Measurements from ENCODE around the gene TMC2.

The TMC2 gene

DNA sequence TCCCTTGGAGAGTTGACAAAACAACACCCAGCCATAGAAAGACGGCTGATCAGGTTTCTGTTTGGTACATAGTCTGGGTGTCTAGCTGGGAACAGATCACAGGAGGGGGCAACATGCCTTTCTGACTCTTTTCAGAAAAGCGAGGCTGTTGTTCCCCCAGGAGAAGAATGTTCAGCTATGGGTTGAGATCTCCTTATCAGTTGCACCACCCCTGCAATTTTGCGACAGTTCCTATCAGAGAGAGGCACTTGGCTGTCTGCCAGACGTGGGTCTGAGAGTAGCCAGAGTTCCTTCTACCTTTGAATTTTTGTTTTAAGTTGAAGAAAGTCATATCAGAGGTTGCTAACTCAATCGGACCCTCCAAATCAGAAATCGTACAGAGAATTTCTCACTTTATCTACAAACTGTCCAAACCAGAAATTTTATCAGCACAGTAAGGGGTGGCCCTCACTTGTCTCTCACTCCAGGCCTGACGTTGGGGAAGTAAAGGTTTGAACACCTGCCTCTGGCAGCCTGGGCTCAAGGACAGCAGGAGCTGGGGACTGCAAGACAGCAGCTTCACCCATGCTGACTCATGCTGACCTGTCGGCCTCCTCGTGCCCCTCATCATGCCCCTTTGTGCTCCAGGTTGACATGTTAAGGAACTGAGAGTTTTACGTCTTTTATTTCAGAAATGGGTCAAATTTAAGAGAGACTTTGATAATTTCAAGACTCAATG is 42.3 kb downstream of the TMC2 start:
- no peak for DNase-seq (ENCODE audit: low read depth, low spot score)

- peak; percentile 63 for DNase-seq (ENCODE audit: low read depth, low spot score)
Measured at GRCh38 chr20:2585811-2586210, 49.4 kb downstream of the TMC2 start.

DNA sequence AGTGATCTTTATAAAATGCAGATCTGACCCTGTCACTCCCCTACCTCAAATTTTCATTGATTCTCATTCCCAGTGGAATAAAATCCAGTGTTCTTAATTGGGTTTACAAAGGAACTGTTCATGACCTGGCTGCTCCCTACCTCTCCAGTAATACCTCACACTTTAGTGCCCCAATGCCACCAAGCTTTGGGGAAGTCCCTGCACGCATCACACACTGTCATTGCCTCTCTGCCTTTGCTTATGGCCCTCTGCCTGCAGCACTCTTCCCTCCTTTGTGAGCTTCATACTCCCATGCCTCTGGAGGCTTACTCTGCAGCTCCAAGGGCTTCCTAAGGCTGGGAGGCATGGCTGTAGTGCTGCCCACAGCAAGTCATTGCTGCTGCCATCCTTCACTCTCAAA is 57.4 kb downstream of the TMC2 start:
- DNase-seq (ENCODE audit: low read depth, low spot score): no peak

- no peak for DNase-seq (ENCODE audit: low read depth, low spot score)
Measured at GRCh38 chr20:2595076-2595475, 58.7 kb downstream of the TMC2 start.

DNA sequence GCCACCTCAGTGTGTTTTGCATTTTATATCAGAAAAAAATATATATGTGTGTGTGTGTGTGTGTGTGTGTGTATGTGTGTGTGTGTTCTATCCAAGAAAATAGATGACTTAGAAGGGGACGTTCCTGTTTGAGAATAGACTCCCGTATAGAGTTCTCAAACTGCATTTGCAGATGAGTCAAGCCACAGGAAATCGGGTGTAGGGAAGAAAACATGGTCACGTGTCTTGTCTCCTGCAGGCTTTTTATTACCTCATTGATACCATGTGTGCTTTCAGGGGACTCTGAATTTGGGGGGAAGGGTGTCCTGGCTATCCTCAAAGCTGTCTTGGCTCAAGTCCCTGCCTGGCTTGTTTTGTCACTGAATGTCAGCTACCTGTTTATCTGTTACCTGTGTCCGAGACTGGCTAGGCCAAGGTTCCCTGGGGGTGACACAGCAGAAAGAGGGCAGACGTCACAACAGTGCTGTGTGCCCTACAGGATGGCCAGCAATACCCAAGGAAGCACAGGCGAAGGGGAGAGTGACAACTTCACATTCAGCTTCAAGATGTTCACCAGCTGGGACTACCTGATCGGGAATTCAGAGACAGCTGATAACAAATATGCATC is 60.4 kb downstream of the TMC2 start:
- no peak for DNase-seq (ENCODE audit: low read depth, low spot score)

DNA sequence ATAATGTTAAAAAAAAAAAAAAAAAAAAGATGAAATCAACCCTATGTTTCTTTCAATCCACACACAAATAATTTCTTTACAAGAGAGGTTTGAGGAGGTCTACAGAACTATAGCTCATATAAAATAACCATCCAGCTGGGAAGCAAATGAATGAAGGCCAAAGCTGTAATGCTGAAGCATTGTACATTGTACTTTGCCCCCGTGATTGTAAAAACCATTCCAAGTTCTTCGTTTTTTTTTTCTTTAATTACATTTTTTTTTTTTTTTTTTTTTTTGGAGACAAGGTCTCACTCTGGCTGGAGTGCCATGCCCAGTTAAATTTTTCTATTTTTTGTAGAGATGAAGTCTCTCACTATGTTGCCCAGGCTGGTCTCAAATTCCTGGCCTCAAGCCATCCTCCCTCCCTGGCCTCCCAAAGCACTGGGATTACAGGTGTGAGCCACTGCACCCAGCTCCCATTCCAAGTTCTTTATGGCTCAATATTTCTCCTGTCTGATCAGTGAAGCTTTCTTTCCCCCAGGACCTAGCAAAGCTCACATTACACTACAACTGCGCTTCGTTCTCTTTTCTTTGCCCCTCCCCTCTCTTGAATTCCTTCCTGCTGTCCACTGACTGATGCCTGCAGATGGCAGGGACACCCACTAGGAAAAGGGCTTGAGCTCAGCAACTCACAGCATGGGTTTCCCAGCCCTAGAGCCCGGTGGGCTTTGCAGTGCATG is 63.1 kb downstream of the TMC2 start:
- DNase-seq (ENCODE audit: low read depth, low spot score): no peak

GRCh38 chr20:2602046-2602735 is 65.8 kb downstream of the TMC2 start:
- peak; percentile 39 for DNase-seq (ENCODE audit: low read depth, low spot score)

GRCh38 chr20:2602746-2603145 is 66.4 kb downstream of the TMC2 start:
- no peak for DNase-seq (ENCODE audit: low read depth, low spot score)

DNA sequence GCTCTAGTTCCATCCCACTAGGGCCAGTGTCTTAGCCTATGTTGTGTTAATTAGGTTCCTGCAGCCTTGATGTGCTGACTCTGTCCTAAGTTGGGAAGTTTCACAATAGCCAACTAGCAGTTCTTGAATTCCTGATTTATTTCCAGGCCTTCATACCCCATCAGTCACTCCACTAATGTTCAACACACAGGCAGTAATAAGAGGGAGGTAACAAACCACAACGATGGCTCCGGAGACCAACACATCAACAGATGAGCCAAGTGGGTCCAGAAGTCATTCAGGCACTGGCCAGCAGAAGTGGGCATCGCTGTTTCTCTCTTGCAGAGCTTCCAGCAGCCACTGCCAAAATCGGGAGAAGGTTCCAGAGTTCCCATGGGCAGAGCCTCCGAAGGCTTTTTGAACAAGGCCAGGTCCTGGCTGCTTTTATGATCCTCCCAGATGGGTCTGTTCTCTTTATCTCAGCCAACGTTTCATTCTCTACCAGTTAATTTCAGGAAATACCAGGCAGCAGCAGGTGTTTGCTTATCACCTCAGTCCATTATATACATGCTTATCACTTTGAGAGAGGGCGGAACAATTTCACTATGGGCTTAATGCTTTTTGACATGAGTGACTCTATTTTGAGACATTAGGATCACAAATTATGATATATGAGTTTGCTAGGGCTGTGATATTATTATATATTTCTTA is 67.6 kb downstream of the TMC2 start:
- DNase-seq (ENCODE audit: low read depth, low spot score): peak; percentile 11

DNA sequence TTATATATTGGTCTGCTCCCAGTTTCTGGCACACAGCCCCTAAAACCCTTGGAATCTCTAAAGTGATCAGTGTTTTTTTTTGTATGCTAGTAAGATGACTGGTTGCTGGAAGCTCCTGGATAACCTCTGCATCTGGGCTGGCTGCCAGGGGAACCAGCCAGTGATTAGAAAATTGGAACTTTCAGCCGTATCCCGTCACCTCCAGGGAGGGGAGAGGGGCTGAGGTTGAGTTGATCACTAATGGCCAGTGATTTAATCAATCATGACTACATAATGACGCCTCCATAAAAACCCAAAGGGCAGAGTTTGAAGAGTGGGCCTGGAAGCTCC is 68.1 kb downstream of the TMC2 start:
- no peak for DNase-seq (ENCODE audit: low read depth, low spot score)

DNA sequence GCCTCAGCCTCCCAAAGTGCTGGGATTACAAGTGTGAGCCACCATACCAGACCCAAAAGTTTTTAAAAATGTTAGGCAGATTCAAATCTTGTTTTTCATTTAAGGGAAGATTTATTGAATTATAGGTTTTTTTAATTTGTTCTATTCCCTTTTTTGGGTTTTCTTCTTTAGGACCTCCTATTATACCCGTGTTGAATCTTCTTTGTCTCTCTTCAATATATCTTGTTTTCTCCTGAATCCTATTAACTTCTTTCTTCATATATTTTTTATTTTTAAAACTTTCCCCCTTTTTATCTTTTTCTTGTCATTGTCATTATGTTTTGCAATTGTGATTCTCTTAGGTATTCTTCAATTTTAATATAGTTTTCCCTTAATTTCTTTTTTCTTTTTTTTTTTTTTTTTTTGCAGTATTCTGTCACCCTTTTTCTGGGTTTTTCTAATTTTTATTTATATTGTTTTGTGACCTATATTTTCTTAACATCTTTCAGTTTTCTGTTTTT is 70.2 kb downstream of the TMC2 start:
- no peak for DNase-seq (ENCODE audit: low read depth, low spot score)

- DNase-seq (ENCODE audit: low read depth, low spot score): no peak
Measured at GRCh38 chr20:2610326-2610725, 74.0 kb downstream of the TMC2 start.

- DNase-seq (ENCODE audit: low read depth, low spot score): no peak
Measured at GRCh38 chr20:2610941-2611720, 74.8 kb downstream of the TMC2 start.

DNA sequence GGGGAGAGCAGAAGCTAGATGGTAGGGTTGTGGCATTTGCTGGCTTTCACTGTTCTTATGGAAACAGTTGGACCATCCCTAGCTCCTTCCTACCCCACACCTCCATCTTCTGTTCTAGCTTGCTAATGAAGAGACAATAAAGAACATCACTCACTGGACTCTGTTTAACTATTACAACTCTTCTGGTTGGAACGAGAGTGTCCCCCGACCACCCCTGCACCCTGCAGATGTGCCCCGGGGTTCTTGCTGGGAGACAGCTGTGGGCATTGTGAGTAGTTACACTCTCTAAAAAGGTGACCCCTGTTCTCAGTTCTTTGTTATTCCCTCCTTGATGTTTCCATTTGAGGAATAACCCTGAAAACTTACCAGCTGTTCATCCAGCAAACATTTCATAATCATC is 75.7 kb downstream of the TMC2 start:
- no peak for DNase-seq (ENCODE audit: low read depth, low spot score)

GRCh38 chr20:2616634-2617033 is 80.3 kb downstream of the TMC2 start:
- peak; percentile 33 for DNase-seq (ENCODE audit: low read depth, low spot score)

DNA sequence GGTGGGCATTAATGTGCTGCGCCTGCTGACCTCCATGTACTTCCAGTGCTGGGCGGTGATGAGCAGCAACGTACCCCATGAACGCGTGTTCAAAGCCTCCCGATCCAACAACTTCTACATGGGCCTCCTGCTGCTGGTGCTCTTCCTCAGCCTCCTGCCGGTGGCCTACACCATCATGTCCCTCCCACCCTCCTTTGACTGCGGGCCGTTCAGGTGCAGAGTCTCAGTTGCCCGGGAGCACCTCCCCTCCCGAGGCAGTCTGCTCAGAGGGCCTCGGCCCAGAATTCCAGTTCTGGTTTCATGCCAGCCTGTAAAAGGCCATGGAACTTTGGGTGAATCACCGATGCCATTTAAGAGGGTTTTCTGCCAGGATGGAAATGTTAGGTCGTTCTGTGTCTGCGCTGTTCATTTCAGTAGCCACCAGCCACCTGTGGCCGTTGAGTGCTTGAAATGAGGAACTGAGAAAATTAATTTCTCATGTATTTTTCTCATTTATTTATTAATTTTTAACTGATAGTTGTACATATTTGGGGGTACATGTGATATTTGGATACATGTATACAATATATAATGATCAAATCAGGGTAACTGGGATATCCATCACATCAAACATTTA is 80.8 kb downstream of the TMC2 start:
- DNase-seq (ENCODE audit: low read depth, low spot score): no peak

DNA sequence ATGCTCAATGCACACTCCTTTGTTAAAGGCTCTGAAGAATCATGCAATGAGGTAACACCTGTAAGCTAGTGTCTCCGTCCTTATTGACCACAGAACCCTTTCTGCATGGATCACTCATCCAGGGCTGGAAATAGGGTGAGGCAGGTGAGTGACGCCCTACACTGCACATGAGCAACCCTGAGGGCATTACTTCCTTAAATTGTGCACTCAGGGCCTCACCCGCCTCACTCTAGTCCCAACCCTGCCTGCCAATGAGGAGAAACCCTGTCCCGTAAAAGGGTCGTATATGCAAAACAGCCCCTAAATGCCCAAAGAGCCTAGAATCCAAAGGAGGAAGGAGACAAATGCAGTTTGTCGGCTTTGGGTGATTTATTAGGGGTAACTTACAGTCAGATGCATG is 82.4 kb downstream of the TMC2 start:
- DNase-seq (ENCODE audit: low read depth, low spot score): no peak

DNA sequence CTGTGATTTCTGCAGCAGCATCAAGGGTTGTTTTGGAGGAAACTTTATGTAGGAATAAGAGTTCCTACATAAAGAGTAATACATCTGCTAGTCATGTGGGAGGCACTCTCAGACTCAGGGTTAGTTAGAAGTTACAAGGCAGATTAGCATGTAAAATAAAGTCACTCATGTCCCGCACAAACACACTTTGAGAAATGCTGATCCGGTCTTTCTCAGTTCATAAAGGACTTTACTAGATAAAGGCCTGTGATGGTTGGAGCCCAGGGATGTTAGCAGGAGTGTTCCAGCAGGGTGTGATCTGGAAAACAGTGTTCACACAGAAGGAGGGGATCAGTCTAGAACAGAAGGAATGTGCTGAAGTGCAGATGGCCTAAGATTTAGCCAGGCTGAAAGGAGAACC is 83.0 kb downstream of the TMC2 start:
- DNase-seq (ENCODE audit: low read depth, low spot score): no peak

DNA sequence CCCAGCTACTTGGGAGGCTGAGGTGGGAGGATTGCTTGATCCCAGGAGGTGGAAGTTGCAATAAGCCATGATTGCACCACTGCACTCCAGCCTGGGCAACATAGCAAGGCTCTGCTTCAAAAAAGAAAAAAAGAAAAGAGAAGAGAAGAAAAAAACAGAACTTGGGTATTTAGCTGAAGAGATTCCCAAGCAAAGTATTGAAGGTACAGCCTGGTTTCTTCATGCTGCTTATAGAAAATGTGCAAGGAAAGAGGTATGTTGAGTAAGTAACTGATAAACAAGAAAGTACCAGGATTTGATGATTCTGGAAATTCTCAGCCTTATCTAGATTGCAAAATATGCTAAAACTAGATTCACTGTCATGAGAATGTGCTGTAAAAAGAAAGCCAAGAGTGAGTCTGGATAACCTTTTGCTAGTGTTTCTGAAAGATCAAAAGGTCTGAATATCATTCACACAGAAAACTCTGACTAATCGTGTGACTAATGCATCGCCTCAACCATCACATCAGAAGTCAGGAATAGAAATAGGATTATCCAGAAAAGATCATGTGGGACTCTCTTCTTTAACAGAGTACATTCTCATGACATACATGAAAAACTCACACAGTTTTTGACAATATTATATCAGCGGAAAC is 83.7 kb downstream of the TMC2 start:
- no peak for DNase-seq (ENCODE audit: low read depth, low spot score)

DNA sequence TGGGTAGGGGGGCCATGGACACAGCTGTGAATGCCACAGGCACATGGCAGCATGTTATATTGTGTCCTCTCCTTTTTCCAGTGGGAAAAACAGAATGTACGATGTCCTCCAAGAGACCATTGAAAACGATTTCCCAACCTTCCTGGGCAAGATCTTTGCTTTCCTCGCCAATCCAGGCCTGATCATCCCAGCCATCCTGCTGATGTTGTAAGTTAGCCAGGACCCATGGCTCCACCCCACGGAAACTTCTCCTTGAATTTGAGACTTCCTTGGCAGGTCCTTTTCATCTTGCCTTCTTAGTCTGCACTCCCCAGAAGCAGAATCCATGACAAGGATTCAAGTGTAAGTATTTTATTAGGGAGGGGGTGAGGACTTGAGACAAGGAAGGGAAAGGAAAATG is 87.8 kb downstream of the TMC2 start:
- no peak for DNase-seq (ENCODE audit: low read depth, low spot score)

Measured in astrocyte of the hippocampus (primary cell).